GM21825 (cell line): ENCODE data around the gene REPS1.
"Not testable (repeated sequence)": the region's sequence is repeated elsewhere in the genome, so short reads cannot be mapped to it uniquely, and the experiment has no call there.

ENCODE experiments used
- ATAC-seq: cut with Tn5 transposase; IDR thresholded peaks from one replicate; pipeline ENCODE4 v1.9.1; 2021; ENCODE audit warnings: mild to moderate bottlenecking, moderate library complexity; ENCODE audit not compliant: unreplicated experiment

Gene REPS1

GRCh38 chr6:138971601-138972000 lies 16.5 kb downstream of the REPS1 start:
- ATAC-seq, result no peak

- no peak for ATAC-seq
These were observed 17.1 kb downstream of the REPS1 start for GRCh38 chr6:138970856-138971425.

GRCh38 chr6:138970159-138970558 lies 17.9 kb downstream of the REPS1 start:
- ATAC-seq, result no peak

- no peak for ATAC-seq
These were observed 21.2 kb downstream of the REPS1 start for GRCh38 chr6:138966870-138967269.

GRCh38 chr6:138965971-138966370 lies 22.1 kb downstream of the REPS1 start:
- ATAC-seq, result no peak

GRCh38 chr6:138965291-138965874 lies 22.7 kb downstream of the REPS1 start:
- ATAC-seq, result no peak

GRCh38 chr6:138964012-138964411 lies 24.0 kb downstream of the REPS1 start:
- ATAC-seq, result no peak

GRCh38 chr6:138963531-138963930 lies 24.5 kb downstream of the REPS1 start:
- no peak for ATAC-seq

- ATAC-seq, result no peak
These were observed 24.9 kb downstream of the REPS1 start for GRCh38 chr6:138963119-138963518.

- no peak for ATAC-seq
These were observed 28.5 kb downstream of the REPS1 start for GRCh38 chr6:138959521-138959920.

- no peak for ATAC-seq
These were observed 29.5 kb downstream of the REPS1 start for GRCh38 chr6:138958595-138958994.

GRCh38 chr6:138957903-138958302 lies 30.1 kb downstream of the REPS1 start:
- ATAC-seq, result no peak

- no peak for ATAC-seq
These were observed 30.6 kb downstream of the REPS1 start for GRCh38 chr6:138957484-138957883.

- no peak for ATAC-seq
These were observed 31.7 kb downstream of the REPS1 start for GRCh38 chr6:138956244-138956924.

- no peak for ATAC-seq
These were observed 32.8 kb downstream of the REPS1 start for GRCh38 chr6:138955262-138955661.

- no peak for ATAC-seq
These were observed 34.6 kb downstream of the REPS1 start for GRCh38 chr6:138953451-138953850.

- ATAC-seq, result no peak
These were observed 39.4 kb downstream of the REPS1 start for GRCh38 chr6:138948546-138949179.

- ATAC-seq, result no peak
These were observed 40.0 kb downstream of the REPS1 start for GRCh38 chr6:138948004-138948403.

- ATAC-seq, result no peak
These were observed 42.7 kb downstream of the REPS1 start for GRCh38 chr6:138945354-138945753.

- peak; percentile 60 for ATAC-seq
These were observed 43.6 kb downstream of the REPS1 start for GRCh38 chr6:138944412-138944811.

GRCh38 chr6:138943089-138943625 lies 44.9 kb downstream of the REPS1 start:
- ATAC-seq, result no peak

GRCh38 chr6:138936873-138937272 lies 51.2 kb downstream of the REPS1 start:
- not testable (repeated sequence) for ATAC-seq
